ENCODE measurements around the gene KIF1A.

- TF ChIP-seq CTCF (IDR thresholded peaks at IDR 0.05; ENCODE audit: low read length) (no peak), EZH2 (IDR thresholded peaks at IDR 0.05; ENCODE audit: borderline replicate concordance, low read length) (no peak)
Measured at GRCh38 chr2:240781471-240782220, 38.4 kb downstream of the KIF1A start.

All from OCI-LY1 (cell line).